Stimulated activated naive CD8-positive, alpha-beta T cell treated with anti-CD3 and anti-CD28 coated beads, Interleukin-15, Interleukin-2, amounts not matched to agents 100 U/mL and 50 U/mL, for 24 hours (primary cell): ENCODE measurements around the gene HTR3B.

Source experiments
- ATAC-seq: fragments of 150-1000 bp; cut with Tn5 transposase; one replicate; pipeline ENCODE4 v1.10.0; 2021
- DNase-seq: peaks from one replicate; pipeline ENCODE4 v3.0.0; 2021

Gene HTR3B

GRCh38 chr11:113991718-113992458 lies 87.3 kb downstream of the HTR3B start:
- no peak for ATAC-seq
- DNase-seq, result no peak

DNA sequence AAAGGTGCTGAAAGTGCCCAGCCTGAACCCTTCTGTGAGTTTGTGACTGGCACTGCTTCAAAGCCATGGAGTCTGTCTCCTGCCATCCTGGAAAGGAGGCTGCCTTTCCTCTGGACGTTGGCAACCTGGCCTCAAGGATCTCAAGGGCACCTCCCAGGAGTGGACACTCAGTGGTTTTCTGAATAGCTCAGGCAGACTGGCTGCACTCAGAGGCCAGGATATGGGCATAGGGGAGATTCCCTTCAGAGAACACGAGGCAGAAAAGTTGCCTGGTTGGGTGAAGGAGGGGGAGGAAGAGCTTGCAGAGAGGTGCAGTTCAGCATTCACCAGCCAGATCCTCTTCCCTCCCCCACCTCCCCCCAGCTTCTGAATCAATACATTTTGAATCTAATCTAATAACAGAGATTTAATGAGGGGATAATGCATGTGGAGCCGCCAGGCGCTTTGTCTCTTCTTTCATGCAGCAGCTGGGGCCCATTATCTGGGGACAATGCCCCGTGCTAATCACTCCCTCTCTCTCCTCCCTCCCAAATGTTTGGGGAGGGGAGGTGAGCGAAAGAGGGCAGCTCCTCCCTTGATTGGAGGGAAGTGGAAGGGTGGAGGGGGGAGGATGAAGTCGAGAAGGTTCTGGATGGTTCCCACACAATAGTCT lies 88.0 kb downstream of the HTR3B start:
- ATAC-seq (no peak), DNase-seq (no peak)

DNA sequence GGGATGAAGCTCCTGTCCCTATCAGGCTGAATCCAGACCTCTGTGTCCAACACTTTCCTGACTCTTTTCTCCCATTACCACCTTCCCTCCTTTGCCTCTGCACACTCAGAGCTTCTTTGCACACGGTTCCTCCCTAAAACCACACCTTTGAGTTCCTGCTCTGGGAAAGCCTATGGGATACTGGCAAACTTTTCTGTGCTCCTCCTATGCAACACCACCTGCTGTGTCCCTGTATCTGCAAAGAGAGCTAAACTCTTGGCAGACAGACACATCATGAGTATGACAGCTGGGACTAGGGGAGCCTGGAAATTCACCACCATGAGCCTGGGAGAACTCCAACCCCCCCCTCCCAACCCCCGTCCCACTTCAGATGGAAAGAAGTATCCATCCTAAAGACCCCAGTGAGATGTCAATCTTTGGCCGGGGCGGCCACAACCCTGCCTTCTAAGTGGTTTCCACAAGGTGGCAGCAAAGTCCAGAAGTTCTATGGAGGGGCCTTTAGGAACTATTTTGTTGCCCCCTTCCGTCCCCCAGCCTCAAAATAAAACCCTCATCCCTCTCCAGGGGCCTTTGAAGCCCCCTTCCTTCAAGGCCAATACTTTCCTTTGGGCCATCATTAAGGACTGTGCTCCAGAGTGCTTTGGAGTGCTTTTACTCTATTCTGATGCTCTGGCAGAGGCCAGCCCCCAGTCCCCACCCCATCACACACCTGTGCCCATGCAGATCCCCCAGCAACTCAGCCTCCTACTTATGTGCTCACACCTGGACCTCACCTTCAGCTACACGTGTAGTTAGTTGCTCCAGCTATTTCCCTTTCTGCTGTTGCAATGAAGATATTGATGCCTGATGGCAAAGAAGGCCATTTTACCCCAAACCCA lies 89.7 kb downstream of the HTR3B start:
- DNase-seq (peak; percentile 34), ATAC-seq (no peak)
